GM12878 (cell line): Measurements from ENCODE around the gene RBPJ. TPM values are rescaled to one million over a fixed set of nuclear protein-coding genes. Genes with fewer than 3 reads are reported as not detected.

Experiments used
- ATAC-seq: fragments of 200-7000 bp; cut with Tn5 transposase; 3 replicates; pipeline ENCODE4 v1.9.1; 2020; ENCODE audit warnings: mild to moderate bottlenecking, moderate library complexity
- BruUV-seq: library from RNA; stranded (reverse); fragments of 400-500 nt; replicated peaks from 2 replicates; lab custom pipeline; 2021; lab: Mats Ljungman, UMichigan
- CTCF ChIA-PET: fragments of 300-600 bp; sonication (Branson Sonifier 250); formaldehyde crosslinking; extraction: SDS; loops from one replicate; lab custom pipeline; 2021; ENCODE audit warnings: inconsistent platforms; lab: Yijun Ruan, JAX
- POLR2A ChIA-PET: fragments of 350-600 bp; formaldehyde crosslinking; extraction: SDS; loops from one replicate; lab custom pipeline; 2021; ENCODE audit warnings: inconsistent platforms; lab: Charles Lee
- RAD21 ChIA-PET: fragments of 300-600 bp; sonication (Branson Sonifier 250); formaldehyde crosslinking; loops from one replicate; lab custom pipeline; 2023; ENCODE audit warnings: antibody characterized with exemption; ENCODE audit not compliant: unreplicated experiment; lab: Charles Lee
- SMC1A ChIA-PET: fragments of 300-600 bp; sonication (Branson Sonifier 250); formaldehyde crosslinking; loops from one replicate; lab custom pipeline; 2023; ENCODE audit not compliant: unreplicated experiment, uncharacterized antibody; lab: Charles Lee
- DNase-seq: peaks from one replicate; pipeline ENCODE4 v3.0.0-alpha.2; 2011; ENCODE audit warnings: low read depth, low spot score
- FAIRE-seq: peaks from 3 replicates; lab custom pipeline; 2011; peaks lifted over from hg19 to GRCh38; lab: Jason Lieb, UNC
- H2AFZ ChIP-seq: 2 replicates; pipeline ENCODE4 v1.6.0; 2011; ENCODE audit warnings: low read depth, low read length, control low read depth; ENCODE audit not compliant: control insufficient read depth
- H3K27ac ChIP-seq: 2 replicates; pipeline ENCODE4 v1.5.1; 2011; ENCODE audit warnings: control low read depth; ENCODE audit not compliant: control insufficient read depth, insufficient read depth
- H3K27me3 ChIP-seq, 2 experiments: replicated peaks in 1 of 2; 2 replicates each; pipeline versions ENCODE4 v1.6.0 to v1.6.1; 2011; ENCODE audit warnings: low read length in 1 of 2; ENCODE audit not compliant: control insufficient read depth in 2 of 2, insufficient read depth in 2 of 2
- H3K36me3 ChIP-seq, 2 experiments: 2 replicates each; pipeline ENCODE4 v1.5.1; 2011; ENCODE audit warnings: low read length in 1 of 2; ENCODE audit not compliant: control insufficient read depth in 2 of 2, insufficient read depth in 2 of 2
- H3K4me1 ChIP-seq: 2 replicates; pipeline ENCODE4 v1.6.1; 2011; ENCODE audit warnings: mild to moderate bottlenecking, low read length, moderate library complexity, mixed read lengths; ENCODE audit not compliant: control insufficient read depth, insufficient read depth
- H3K4me2 ChIP-seq: 2 replicates; pipeline ENCODE4 v1.6.0; 2011; ENCODE audit warnings: control low read depth; ENCODE audit not compliant: control insufficient read depth, insufficient read depth
- H3K4me3 ChIP-seq: fragments of 200-600 bp; sonication (generic); 2 replicates; pipeline ENCODE4 v1.5.1; 2016
- H3K79me2 ChIP-seq: 2 replicates; pipeline ENCODE4 v1.6.0; 2011; ENCODE audit warnings: low read length; ENCODE audit not compliant: control insufficient read depth, insufficient read depth
- H3K9ac ChIP-seq: 2 replicates; pipeline ENCODE4 v1.8.0; 2011; ENCODE audit warnings: low read length, control low read depth, mixed read lengths; ENCODE audit not compliant: control insufficient read depth, insufficient read depth
- H3K9me3 ChIP-seq: replicated peaks from 3 replicates; pipeline ENCODE4 v1.5.1; 2011; ENCODE audit warnings: mild to moderate bottlenecking, low read length; ENCODE audit not compliant: control insufficient read depth, insufficient read depth
- H4K20me1 ChIP-seq: 2 replicates; pipeline ENCODE4 v1.6.0; 2011; ENCODE audit not compliant: control insufficient read depth, insufficient read depth
- FOXK2 ChIP-seq: fragments of 450-650 bp; IDR thresholded peaks from 2 replicates; pipeline ENCODE4 v1.6.1; 2017; ENCODE audit warnings: mild to moderate bottlenecking, moderate library complexity
- KAT2A ChIP-seq: conservative IDR thresholded peaks from 2 replicates; pipeline ENCODE4 v1.6.1; 2011; ENCODE audit warnings: low read depth, low read length; ENCODE audit not compliant: control insufficient read depth
- MEF2B ChIP-seq: fragments of 450-650 bp; IDR thresholded peaks from 2 replicates; pipeline ENCODE4 v1.6.1; 2018; ENCODE audit warnings: mild to moderate bottlenecking, moderate library complexity; ENCODE audit not compliant: partially characterized antibody, poor library complexity, severe bottlenecking
- NR2C2 ChIP-seq: IDR thresholded peaks from 2 replicates; pipeline ENCODE4 v1.6.1; 2011; ENCODE audit warnings: borderline replicate concordance, low read depth; ENCODE audit not compliant: control insufficient read depth, insufficient read length
- SREBF2 ChIP-seq: IDR thresholded peaks from 2 replicates; pipeline ENCODE4 v1.6.1; 2012; ENCODE audit warnings: mild to moderate bottlenecking, low read length
- WGBS: methylation state at CpG from one replicate; pipeline ENCODE4 v1.1.6; 2016; ENCODE audit warnings: low lambda C conversion rate; ENCODE audit not compliant: insufficient replicate concordance, insufficient coverage; ENCODE audit errors: missing lambda C conversion rate; 5-methylcytosine and 5-hydroxymethylcytosine counted together
- in situ Hi-C: fragments of 300-500 bp; cut with MboI; formaldehyde crosslinking; loops from 9 replicates; pipeline ENCODE4 v1.14.3; 2018; ENCODE audit warnings: mixed read lengths
- intact Hi-C: fragments of 100-400 bp; cut with micrococcal nuclease; formaldehyde crosslinking; loops from one replicate; pipeline ENCODE4 v1.14.2; 2022; ENCODE audit not compliant: unreplicated experiment
- polyA plus RNA-seq, 11 experiments: library from polyadenylated mRNA; depleted of rRNA in 4 of 11; unstranded in 6 of 11; stranded (reverse) in 5 of 11; fragments of >200 nt; fragmentation: Nextera tagmentation in 4 of 11; fragmentation: Illumina TruSeq in 1 of 11; extraction: Ambion mirVana in 4 of 11; extraction: Trizol in 1 of 11; gene quantifications; 1 replicate in 1 of 11; 2 replicates in 10 of 11; pipeline versions ENCODE4 v1.2.1 to v1.2.3, GENCODE V29; 2011 to 2016; ENCODE audit warnings: inconsistent platforms in 2 of 11, missing spikeins in 2 of 11, low read depth in 1 of 11
- total RNA-seq, 4 experiments: library from RNA; depleted of rRNA in 3 of 4; stranded (reverse); fragments of >200 nt in 3 of 4; fragmentation: Illumina TruSeq in 1 of 4; extraction: Trizol in 1 of 4; gene quantifications; 2 replicates each; pipeline versions ENCODE4 v1.2.1 to v1.2.3, GENCODE V29; 2013 to 2021

RBPJ gene
- total and polyA plus RNA-seq, 10 of the 15 experiments (the other 5 are each of a cell fraction or from before 2014, with no cell fraction given) = 24.5 to 87.6 (median 41.6) TPM

GRCh38 chr4:26362745-26363439 is 42.1 kb downstream of the RBPJ start (continued):
- no peak for TF ChIP-seq NR2C2
- no peak for TF ChIP-seq KAT2A

DNA sequence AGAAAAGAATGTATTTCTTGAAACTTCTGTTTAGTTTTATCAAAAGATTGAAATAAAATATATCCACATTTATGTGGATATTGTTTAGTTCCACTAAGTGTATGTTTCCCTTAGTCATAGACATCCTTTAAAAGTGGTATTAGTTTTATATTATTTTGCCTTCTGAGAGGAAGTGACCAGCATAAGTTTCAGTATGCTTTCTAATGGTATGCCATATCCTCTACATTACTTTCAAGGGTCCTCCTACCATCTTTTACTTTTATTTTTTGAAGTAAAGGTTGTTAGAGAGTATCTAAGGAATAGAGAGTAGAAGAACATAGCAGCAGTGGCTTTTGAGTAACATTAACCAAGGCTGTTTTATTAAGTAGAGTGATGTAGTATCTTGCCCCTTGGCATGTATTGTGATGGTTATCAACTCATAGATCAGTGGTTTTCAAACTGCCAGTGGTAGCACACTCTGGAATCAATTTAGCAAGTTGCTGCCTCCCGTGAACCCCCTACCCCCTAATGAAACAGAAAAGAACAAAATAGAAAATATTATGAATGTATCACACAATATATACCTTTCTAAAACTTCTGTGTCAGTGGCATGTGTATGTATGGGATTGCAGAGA is 44.8 kb downstream of the RBPJ start:
- H3K79me2 ChIP-seq = peaks cover 5% of the 10 kb centered on the region
- SMC1A ChIA-PET = no interaction called here
- peaks cover 8% of the 10 kb centered on the region; the same call in 1 of the 2 replicates for H3K4me1 ChIP-seq
- H3K4me2 ChIP-seq = no peak overlapping the region
- FAIRE-seq = no peak
- H4K20me1 ChIP-seq = peaks cover 3% of the 10 kb centered on the region; the same call in 1 of the 2 replicates
- H3K9ac ChIP-seq = no peak overlapping the region
- no peak overlapping the region for H3K4me3 ChIP-seq
- H3K27me3 ChIP-seq = no peaks in the 10 kb centered on the region
- 95% methylated on average over 1 of the region's 1 CpG for WGBS
- POLR2A ChIA-PET = no interaction called here
- intact Hi-C loops = no loop called here
- no peak for TF ChIP-seq KAT2A
- TF ChIP-seq MEF2B = no peak
- no peak for TF ChIP-seq FOXK2
- no peak for TF ChIP-seq SREBF2
- TF ChIP-seq, all 136 proteins: peak for 0
- Histone ChIP-seq H3K36me3 (no peaks in the 10 kb centered on the region; a peak in 1 of 4 replicates), H2AFZ (no peak overlapping the region), H3K27ac (no peak overlapping the region), H3K9me3 (no peaks in the 10 kb centered on the region)
- ATAC-seq = peak; percentile 76
- BruUV-seq = no TSS peak
- in situ Hi-C loops = no loop called here
- no peak for DNase-seq
- ChIA-PET RAD21 (no interaction called here), CTCF (interaction anchor here (0.6 kb wide), 1 partner anchor 8 kb away, joined by 3 read pairs; no protein-coding TSS in a partner anchor)
